Lower lobe of right lung (tissue), 2 donors: Measurements from ENCODE around the gene PCDH9. TPM values are rescaled to one million over a fixed set of nuclear protein-coding genes. Genes with fewer than 3 reads are reported as not detected.

Experiments
- ATAC-seq, 2 donors: fragments of 200-7000 bp; cut with Tn5 transposase; one replicate each; pipeline ENCODE4 v1.9.1; 2020 to 2022; ENCODE audit warnings: mild to moderate bottlenecking in 2 of 2, moderate library complexity in 2 of 2
- DNase-seq: peaks from one replicate; pipeline ENCODE4 v3.0.0-alpha.2; 2020
- H3K27ac ChIP-seq: fragments of 200-600 bp; one replicate; pipeline ENCODE4 v1.8.0; 2022
- H3K27me3 ChIP-seq: fragments of 200-600 bp; one replicate; pipeline ENCODE4 v1.8.0; 2022; ENCODE audit warnings: low read depth
- H3K36me3 ChIP-seq: fragments of 200-600 bp; one replicate; pipeline ENCODE4 v1.8.0; 2022; ENCODE audit warnings: mild to moderate bottlenecking
- H3K4me1 ChIP-seq: fragments of 200-600 bp; one replicate; pipeline ENCODE4 v1.8.0; 2022
- H3K4me3 ChIP-seq: fragments of 200-600 bp; one replicate; pipeline ENCODE4 v1.8.0; 2022; ENCODE audit warnings: mild to moderate bottlenecking
- H3K9me3 ChIP-seq: fragments of 200-600 bp; one replicate; pipeline ENCODE4 v1.8.0; 2022
- intact Hi-C: fragments of 100-400 bp; cut with DNase I; formaldehyde crosslinking; loops from one replicate; pipeline ENCODE4 v1.11.0; 2022
- total RNA-seq: library from RNA; stranded (reverse); fragmentation: NEBNext Ultra II Directional; extraction: Animal tissue kit (Norgen Biotek cat#: 25700); gene quantifications from one replicate; pipeline ENCODE4 v1.2.1, GENCODE V29; 2021
- TF ChIP-seq, protein P1 (sequence below): fragments of 200-600 bp; IDR thresholded peaks from one replicate; pipeline ENCODE4 v1.8.0; 2022; ENCODE audit warnings: antibody characterized with exemption, mild to moderate bottlenecking
- donor health status: DM: no; HTN: yes; CAD: no; lungs with severe emphysema.

Gene PCDH9
- total RNA-seq, 1 donor from 2014 or later: 8.9 TPM

- no peak for ATAC-seq
- intact Hi-C loops: no loop called here
Observed at GRCh38 chr13:66673401-66673800, 556.7 kb downstream of the PCDH9 start.

DNA sequence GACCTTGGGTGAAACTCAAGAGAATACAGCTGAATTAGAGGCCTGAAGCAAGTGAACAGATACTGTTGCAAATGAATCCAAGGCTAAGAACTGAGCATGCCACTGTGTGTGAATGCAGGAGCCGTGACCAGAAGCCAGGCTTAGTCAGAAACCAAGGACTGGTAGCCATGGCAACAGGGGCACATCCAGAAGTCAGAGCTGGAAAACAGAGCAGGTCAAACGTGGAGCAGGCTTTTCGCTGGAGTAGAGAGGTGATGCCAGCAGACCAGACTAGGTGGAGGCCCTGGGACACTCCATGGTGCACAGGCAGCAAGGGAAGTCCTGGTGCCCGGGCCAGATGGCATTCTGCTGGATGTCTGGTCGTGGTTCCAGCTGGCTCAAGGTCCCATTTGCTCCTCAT is 564.1 kb downstream of the PCDH9 start:
- Histone ChIP-seq H3K27me3 (no peaks in the 10 kb centered on the region), H3K36me3 (no peaks in the 10 kb centered on the region), H3K27ac (no peak overlapping the region), H3K4me1 (no peaks in the 10 kb centered on the region), H3K4me3 (no peak overlapping the region), H3K9me3 (no peaks in the 10 kb centered on the region)
- intact Hi-C loops: no loop called here
- no peak for ATAC-seq
- TF ChIP-seq, protein P1, sequence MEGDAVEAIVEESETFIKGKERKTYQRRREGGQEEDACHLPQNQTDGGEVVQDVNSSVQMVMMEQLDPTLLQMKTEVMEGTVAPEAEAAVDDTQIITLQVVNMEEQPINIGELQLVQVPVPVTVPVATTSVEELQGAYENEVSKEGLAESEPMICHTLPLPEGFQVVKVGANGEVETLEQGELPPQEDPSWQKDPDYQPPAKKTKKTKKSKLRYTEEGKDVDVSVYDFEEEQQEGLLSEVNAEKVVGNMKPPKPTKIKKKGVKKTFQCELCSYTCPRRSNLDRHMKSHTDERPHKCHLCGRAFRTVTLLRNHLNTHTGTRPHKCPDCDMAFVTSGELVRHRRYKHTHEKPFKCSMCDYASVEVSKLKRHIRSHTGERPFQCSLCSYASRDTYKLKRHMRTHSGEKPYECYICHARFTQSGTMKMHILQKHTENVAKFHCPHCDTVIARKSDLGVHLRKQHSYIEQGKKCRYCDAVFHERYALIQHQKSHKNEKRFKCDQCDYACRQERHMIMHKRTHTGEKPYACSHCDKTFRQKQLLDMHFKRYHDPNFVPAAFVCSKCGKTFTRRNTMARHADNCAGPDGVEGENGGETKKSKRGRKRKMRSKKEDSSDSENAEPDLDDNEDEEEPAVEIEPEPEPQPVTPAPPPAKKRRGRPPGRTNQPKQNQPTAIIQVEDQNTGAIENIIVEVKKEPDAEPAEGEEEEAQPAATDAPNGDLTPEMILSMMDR: no peak
- DNase-seq: no peak

More at GRCh38 chr13:66673401-66673800, 556.7 kb downstream of the PCDH9 start:
- Histone ChIP-seq H3K4me1 (no peaks in the 10 kb centered on the region), H3K9me3 (no peaks in the 10 kb centered on the region), H3K4me3 (no peak overlapping the region), H3K36me3 (no peaks in the 10 kb centered on the region), H3K27ac (no peak overlapping the region), H3K27me3 (no peaks in the 10 kb centered on the region)
- TF ChIP-seq, protein P1: no peak
- DNase-seq: no peak

GRCh38 chr13:66663711-66664110 is 566.4 kb downstream of the PCDH9 start:
- Histone ChIP-seq H3K36me3 (no peaks in the 10 kb centered on the region), H3K27ac (no peak overlapping the region), H3K4me1 (no peaks in the 10 kb centered on the region), H3K9me3 (no peaks in the 10 kb centered on the region), H3K4me3 (no peak overlapping the region), H3K27me3 (no peaks in the 10 kb centered on the region)
- intact Hi-C loops: no loop called here
- TF ChIP-seq, protein P1: no peak
- DNase-seq (no peak), ATAC-seq (no peak)

DNA sequence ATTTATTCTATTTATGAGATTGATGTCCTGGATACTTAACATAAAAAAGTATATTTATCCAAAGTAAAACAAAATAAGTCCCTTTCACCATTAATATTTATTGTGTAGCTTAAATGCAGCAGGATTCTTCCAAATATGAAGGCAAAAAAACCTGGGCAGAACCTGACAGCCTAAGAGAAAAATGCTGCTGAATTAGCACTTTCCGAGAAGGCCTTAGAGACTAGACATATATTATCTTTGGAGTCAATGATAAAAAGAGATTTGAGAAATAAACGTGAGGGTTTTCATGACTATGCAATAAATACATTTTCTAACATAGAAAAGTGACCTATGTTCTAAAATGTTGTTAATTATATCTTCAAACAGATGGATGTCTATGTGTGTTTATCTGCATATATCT is 566.9 kb downstream of the PCDH9 start:
- Histone ChIP-seq H3K4me3 (no peak overlapping the region), H3K4me1 (no peaks in the 10 kb centered on the region), H3K27ac (no peak overlapping the region), H3K36me3 (no peaks in the 10 kb centered on the region), H3K27me3 (no peaks in the 10 kb centered on the region), H3K9me3 (no peaks in the 10 kb centered on the region)
- TF ChIP-seq, protein P1: no peak
- no peak for ATAC-seq
- DNase-seq: no peak
- intact Hi-C loops: no loop called here

DNA sequence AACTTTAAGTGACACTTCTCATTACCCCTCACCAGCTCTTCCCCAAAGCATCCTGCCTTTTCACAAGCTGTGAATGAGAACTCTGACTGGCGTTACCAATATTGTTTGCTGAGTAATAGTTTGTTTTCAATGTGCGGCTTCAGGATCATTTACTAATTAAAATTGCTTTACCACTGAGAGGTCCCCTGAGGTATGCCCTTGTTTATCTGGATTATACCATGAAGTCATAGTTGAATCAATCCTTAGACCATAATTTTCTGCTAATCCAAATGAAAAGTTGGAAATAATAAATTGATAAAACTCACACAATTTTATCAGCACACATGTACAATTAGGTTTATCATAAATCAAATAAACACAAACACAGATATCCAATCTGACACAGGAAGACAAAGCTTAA is 568.8 kb downstream of the PCDH9 start:
- no peaks in the 10 kb centered on the region for H3K27me3 ChIP-seq
- DNase-seq (no peak), ATAC-seq (no peak)
- no peak overlapping the region for H3K4me3 ChIP-seq
- H3K4me1 ChIP-seq: no peaks in the 10 kb centered on the region
- no peak overlapping the region for H3K27ac ChIP-seq
- no peaks in the 10 kb centered on the region for H3K9me3 ChIP-seq
- TF ChIP-seq, protein P1: no peak
- intact Hi-C loops: no loop called here
- H3K36me3 ChIP-seq: no peaks in the 10 kb centered on the region

GRCh38 chr13:66660468-66660813 is 569.7 kb downstream of the PCDH9 start:
- no peak for ATAC-seq
- intact Hi-C loops: no loop called here
- H3K4me1 ChIP-seq: no peaks in the 10 kb centered on the region
- TF ChIP-seq, protein P1: no peak
- no peaks in the 10 kb centered on the region for H3K36me3 ChIP-seq
- no peaks in the 10 kb centered on the region for H3K27me3 ChIP-seq
- H3K9me3 ChIP-seq: no peaks in the 10 kb centered on the region
- DNase-seq: no peak
- H3K27ac ChIP-seq: no peak overlapping the region
- H3K4me3 ChIP-seq: no peak overlapping the region
